Activated CD4-positive, CD25-positive, alpha-beta regulatory T cell treated with anti-CD3 and anti-CD28 coated beads, Interleukin-2, amount 50 U/mL, for 16 hours (primary cell): ENCODE data around the gene HAL.

Experiments used
- DNase-seq: peaks from one replicate; pipeline ENCODE4 v3.0.0-alpha.2; 2020; ENCODE audit warnings: low read depth, low spot score

HAL gene

DNA sequence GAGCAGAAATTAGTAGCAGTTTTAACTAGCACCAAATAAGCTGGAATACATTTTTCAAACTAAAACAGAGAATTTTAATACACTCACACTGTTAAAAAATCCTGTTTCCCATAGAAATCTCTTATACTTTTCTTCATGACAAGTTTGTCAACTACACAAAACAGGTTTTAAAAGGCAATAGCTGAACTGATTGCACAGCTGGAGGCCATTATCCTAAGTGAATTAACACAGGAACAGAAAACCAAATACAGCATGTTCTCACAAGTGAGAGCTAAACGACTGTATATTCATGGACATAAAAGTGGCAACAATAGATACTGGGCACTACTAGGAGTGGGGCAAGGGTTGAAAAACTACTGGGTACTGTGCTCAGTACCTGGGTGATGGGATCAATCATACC is 11.6 kb upstream of the HAL start:
- DNase-seq: no peak

DNA sequence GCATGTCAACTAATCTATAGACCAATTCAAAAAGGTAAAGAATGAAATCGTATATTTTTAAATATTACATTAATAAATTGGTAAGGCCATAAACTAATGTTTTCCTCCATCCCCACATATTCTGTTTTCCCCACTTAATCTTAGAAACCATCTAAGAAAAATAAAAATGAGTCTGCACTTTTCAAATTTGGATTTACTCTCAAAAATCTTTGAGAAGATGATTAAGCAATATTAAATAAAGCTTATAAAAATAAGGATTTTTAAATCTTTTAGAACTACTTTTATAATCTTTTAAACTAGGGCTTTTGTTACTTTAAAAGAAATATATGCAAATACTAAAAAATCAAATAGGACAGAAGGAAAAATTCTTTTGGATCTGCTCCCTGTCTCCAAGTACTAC is 10.6 kb upstream of the HAL start:
- no peak for DNase-seq

GRCh38 chr12:96000858-96001257 is 4.7 kb upstream of the HAL start:
- no peak for DNase-seq

DNA sequence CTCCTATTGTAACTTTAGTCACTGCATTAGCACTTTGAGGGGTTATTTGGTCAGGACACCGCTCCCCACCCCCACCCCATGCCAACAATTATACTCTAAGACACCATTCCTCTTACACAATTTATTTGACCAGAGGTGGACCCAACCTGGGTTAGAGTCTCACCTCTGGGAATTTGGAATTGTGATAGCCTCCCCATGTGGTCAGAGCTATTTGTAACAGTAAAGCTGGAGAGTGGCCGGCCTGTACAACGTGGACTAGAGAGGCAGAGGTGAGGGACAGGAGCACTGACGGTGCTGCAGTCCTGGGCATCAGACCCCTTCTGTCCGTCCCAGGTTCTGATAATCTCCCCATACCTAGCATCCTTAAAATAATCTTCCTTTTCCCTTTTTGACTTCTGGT is 3.3 kb upstream of the HAL start:
- DNase-seq: no peak

- peak; percentile 4 for DNase-seq
Measured at GRCh38 chr12:95998611-95999286, 2.6 kb upstream of the HAL start.

- no peak for DNase-seq
Measured at GRCh38 chr12:95997911-95998510, 1.9 kb upstream of the HAL start.

- DNase-seq: no peak
Measured at GRCh38 chr12:95997276-95997675, 1.1 kb upstream of the HAL start.

- no peak for DNase-seq
Measured at GRCh38 chr12:95995238-95996031, 709 bp downstream of the HAL start.

DNA sequence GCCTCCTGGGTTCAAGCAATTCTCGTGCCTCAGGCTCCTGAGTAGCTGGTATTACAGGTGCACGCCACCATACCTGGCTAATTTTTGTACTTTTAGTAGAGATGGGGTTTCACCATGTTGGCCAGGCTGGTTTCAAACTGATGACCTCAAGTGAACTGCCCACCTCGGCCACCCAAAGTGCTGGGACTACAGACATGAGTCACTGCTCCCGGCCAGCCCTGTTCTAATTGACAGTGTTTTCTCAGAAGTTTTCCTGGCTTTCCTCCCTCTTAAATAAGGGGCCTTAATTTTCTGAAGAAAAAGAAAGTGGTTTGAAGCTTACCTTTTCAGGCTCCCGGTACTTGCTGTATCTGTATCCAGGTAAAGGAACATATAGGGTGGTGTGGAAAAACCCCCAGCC is 1.7 kb downstream of the HAL start:
- no peak for DNase-seq

GRCh38 chr12:95993907-95994306 is 2.2 kb downstream of the HAL start:
- DNase-seq: no peak

DNA sequence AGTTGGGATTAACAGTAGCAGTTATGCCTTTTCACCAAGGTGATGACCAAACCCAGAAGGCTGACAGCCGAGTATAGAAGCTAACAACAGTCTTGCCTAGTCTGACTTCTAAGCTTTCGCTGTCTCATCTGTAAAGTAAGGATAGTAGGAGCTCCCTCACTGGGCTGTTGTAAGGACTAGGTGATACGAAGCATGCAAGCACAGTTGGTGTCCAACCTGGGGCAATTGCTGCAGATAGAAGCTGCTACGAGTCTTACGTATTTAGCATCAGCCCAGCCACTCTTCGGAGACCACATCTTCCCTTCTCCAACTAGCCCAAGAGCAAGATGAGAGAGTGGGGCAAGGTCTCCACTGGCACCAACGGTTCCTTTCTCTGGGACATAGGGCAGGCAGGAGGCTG is 6.0 kb downstream of the HAL start:
- DNase-seq: no peak

- DNase-seq: no peak
Measured at GRCh38 chr12:95989504-95990123, 6.5 kb downstream of the HAL start.

GRCh38 chr12:95988506-95989275 is 7.5 kb downstream of the HAL start:
- DNase-seq: no peak

DNA sequence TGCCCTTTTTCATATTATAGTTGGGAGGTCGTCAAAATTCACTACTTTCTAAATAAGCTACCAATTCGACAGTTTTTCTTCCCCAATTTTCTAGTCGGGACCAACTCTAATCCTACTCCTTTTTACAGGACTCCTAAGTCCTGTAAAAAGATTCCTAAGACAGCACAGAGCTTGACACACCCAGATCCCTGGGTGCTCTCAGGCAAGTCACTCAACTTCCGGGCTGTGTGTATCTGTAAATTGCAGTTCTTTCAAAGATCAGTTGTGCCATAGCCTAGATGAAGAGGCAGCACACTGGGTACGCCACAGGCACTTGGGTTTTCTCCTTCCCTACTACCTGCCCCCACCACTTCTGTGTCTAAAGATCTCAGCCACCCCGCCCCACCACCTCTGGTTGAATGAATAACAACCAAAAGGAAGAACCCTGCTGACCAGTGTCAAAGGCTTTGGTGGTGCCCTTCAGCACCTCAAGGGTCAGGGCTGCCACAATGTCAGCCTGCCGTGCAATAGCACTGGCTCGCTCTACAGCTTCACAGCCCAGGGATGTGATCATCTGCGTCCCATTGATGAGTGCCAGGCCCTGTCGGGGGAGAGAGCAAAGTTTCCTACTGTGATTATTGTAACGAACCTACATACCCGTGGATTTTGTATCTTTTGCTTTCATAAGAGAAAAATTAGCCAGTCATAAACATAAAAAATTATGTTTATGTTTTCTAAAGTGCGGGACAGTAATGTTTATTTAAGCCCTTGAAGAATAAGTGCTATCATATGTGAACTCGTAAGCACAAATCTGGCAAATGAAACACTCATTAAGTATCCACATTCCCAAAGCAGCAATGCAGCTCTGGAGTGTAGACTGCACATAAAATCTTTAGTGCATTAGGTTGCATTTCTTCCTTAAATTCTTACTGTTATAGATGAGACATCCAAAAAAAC is 9.2 kb downstream of the HAL start:
- no peak for DNase-seq

GRCh38 chr12:95984682-95985081 is 11.5 kb downstream of the HAL start:
- DNase-seq: no peak

- no peak for DNase-seq
Measured at GRCh38 chr12:95982602-95983001, 13.5 kb downstream of the HAL start.

DNA sequence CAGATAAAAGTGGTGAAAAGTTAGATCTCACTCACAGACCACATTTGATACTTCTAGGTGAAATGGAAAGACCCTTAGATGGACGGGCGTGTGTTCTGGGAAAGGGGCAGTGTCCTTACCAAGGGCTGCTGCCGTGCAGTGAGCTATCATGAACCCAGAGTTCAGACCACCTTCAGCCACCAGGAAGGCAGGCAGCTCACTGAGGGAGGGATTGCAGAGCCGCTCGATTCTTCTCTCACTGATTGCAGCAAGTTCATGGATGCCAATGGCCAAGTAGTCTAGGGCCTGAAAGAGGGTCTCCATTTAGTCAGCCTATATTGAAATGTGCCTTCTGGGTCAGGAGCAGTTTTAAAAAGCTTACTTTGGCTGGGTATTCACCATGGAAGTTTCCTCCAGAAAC is 15.7 kb downstream of the HAL start:
- DNase-seq: no peak

DNA sequence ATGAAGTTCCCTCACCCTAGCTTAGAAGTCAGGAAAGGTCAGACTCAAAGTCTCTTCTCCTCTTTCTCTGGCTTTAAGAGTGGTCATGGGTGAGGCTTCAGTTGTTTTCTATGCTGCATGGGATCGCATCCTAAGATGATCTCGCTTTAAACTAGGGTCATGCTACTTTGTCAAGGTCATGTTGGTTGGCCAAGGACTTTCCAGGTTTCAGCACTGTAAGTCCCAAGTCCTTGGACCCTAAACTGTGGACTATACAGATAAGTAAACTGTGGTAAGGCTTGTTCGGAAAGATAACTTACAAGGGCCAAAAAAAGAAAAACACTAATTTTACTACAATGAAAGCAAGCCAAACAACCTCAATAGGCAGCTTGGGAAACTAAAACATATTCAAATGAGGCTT is 17.4 kb downstream of the HAL start:
- DNase-seq: no peak

DNA sequence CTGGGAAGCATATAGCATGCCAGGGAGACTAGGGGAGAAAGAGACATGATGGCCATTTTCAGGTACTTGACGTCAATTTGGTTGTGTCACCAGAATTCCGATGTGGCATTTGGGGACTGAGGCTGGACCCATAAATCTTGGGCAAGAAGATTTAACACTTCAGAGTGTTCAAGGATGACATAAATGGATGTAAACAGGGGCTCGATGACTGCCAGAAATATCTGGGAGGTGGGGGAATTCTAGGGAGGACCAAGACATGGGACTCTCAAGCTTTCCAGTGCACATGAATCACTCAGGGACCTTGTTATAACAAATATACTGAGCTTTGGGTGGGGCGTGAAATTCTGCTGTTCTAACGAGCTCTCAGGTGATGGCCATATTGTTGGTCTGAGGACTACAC is 17.8 kb downstream of the HAL start:
- no peak for DNase-seq

GRCh38 chr12:95977764-95978305 is 18.3 kb downstream of the HAL start:
- DNase-seq: no peak
